NCI-H460 (cell line): ENCODE results near the gene HLA-A. TPM values are rescaled to one million over a fixed set of nuclear protein-coding genes. Genes with fewer than 3 reads are reported as not detected.
A peak's percentile ranks its signal among the peaks of the same experiment; 100 is the strongest.

Experiments
- DNase-seq: peaks from one replicate; pipeline ENCODE4 v3.0.0-alpha.2; 2016; ENCODE audit warnings: low read depth; ENCODE audit errors: extremely low read depth
- small RNA-seq, 2 experiments: library from RNA; depleted of rRNA; stranded (forward); fragments of <200 nt; gene quantifications; one replicate each; pipeline ENCODE3, GENCODE V24; 2014
- total RNA-seq: library from RNA; depleted of rRNA; stranded (reverse); fragments of >200 nt; shearing (Covaris generic); gene quantifications from 2 replicates; pipeline ENCODE4 v1.2.3, GENCODE V29; 2014; rRNA removed

HLA-A gene
- total RNA-seq, 1 experiment from 2014 or later: 605 TPM

DNA sequence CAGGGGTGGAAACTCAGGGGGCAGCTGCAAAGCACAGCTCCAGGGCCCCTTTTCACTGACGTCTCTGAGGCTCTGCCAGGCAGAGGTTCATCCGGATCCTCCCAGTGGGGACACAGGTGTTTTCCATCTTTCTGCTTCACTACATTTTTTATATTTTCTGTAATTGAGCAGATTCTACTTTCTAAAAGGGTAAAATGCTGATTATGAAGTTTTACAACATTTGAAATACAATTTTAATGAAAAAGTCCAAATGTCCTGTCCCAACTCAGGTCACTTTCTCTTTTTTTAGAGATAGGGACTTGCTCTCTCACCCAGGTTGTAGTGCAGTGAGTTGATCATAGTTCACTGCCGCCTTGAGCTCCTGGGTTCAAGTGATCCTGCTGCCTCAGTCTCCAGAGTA lies 41.9 kb downstream of the HLA-A start:
- DNase-seq: no peak

- DNase-seq: no peak
These were observed 42.7 kb downstream of the HLA-A start for GRCh38 chr6:29984992-29985391.

DNA sequence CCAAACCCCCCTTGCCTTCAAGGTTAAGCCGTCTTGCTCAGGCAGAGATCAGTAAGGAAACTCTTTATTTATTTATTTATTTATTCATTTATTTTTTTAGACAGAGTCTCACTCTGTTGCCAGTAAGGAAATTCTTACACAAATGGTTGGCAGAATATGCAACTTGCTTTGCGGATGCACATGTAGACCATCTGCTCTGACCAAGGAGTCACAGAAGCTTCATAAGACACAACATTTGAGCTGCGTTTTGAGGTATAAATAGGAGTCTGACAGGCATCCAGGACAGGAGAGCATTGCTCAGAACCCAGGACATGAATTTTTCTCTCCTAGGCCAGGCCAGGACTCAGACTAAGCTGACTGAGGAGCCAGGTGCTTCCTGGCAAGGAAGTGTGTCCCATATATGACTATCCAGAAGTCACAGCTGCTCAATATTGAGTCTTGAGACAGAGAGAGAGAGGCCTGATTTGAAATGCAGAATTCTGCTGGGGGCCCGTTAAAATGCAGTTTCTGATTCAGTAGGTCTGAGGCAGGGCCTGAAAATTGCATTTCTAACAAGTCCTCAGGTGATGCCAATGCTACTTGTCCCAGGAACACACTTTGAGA lies 43.9 kb downstream of the HLA-A start:
- DNase-seq: no peak

DNA sequence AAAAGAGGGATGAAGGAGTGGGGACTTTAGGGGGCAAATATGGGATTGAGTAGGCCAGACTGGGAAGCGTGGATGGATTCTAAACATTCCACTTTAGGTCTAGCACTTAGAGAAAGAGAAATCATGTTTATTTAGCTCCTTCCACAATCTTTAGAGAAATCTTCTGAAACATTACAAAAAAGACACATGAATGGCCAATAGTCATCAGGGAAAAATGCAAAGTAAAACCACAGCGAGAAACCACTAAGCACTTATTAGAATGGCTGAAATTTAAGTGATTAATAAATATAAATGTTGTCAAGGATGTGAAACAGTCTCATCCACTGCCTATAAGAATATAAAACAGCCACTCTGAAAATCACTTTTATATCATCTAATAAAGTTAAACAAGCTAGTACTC lies 46.9 kb downstream of the HLA-A start:
- DNase-seq: no peak

GRCh38 chr6:29990931-29991330 lies 48.6 kb downstream of the HLA-A start:
- DNase-seq: no peak

DNA sequence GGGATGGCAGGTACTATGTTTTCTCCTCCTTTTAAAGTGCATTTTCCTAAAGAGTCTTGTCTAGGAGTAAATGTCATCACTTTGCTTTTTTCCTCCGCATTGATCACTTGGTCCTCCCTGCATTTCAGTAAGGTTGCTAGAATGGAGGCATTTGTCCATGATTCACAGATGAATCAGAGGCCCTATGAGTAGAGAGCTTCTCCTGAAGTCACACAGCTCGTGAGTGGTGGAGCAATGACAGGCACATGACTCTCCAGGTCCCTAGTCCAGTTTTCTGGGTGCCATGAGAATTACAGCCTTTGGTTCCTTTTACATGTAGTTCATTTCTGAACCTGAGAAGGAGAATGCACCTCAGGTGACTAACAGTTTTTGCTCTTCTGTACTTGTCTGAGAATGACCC lies 50.5 kb downstream of the HLA-A start:
- no peak for DNase-seq

GRCh38 chr6:29994826-29995225 lies 52.5 kb downstream of the HLA-A start:
- no peak for DNase-seq

GRCh38 chr6:29995340-29995777 lies 53.0 kb downstream of the HLA-A start:
- DNase-seq: peak; percentile 55

Small RNA genes lying within 50 kb of the gene (small RNA-seq; reads per million reads assigned to genes)
- 0 reads per million in 2 experiments for gene HLA-U

Other genes with a start within 250 kb of the HLA-A start
- gene HLA-F, start 219.1 kb upstream of the HLA-A start, total RNA-seq: 17.7 and 18.5 TPM in 2 replicates
- not detected in 2 replicates for gene HLA-G, start 114.7 kb upstream of the HLA-A start, total RNA-seq
- gene POLR1H, start 118.7 kb downstream of the HLA-A start, total RNA-seq: 25.6 and 32.5 TPM in 2 replicates
- 70.2 and 74.1 TPM in 2 replicates for gene PPP1R11, start 124.7 kb downstream of the HLA-A start, total RNA-seq
- not detected in 2 replicates for gene RNF39, start 133.2 kb downstream of the HLA-A start, total RNA-seq
- not detected in 2 replicates for gene TRIM31, start 170.6 kb downstream of the HLA-A start, total RNA-seq
- gene TRIM40, start 193.6 kb downstream of the HLA-A start, total RNA-seq: not detected in 2 replicates
- not detected in 2 replicates for gene TRIM10, start 218.7 kb downstream of the HLA-A start, total RNA-seq
- 0.12 TPM in 1 of 2 replicates, not detected in the other for gene TRIM15, start 221.0 kb downstream of the HLA-A start, total RNA-seq